Right ventricle myocardium superior (tissue), 1 donor: Measurements from ENCODE around the gene PPFIBP2. TPM values are rescaled to one million over a fixed set of nuclear protein-coding genes. Genes with fewer than 3 reads are reported as not detected.
"Not testable (repeated sequence)": the region's sequence is repeated elsewhere in the genome, so short reads cannot be mapped to it uniquely, and the experiment has no call there.

ENCODE experiments used
- ATAC-seq: fragments of 200-7000 bp; cut with Tn5 transposase; one replicate; pipeline ENCODE4 v1.9.1; 2020; ENCODE audit warnings: mild to moderate bottlenecking; ENCODE audit not compliant: poor library complexity
- DNase-seq: peaks from one replicate; pipeline ENCODE4 v3.0.0-alpha.2; 2020
- intact Hi-C: fragments of 100-400 bp; cut with DNase I; formaldehyde crosslinking; loops from one replicate; pipeline ENCODE4 v1.11.2; 2022
- total RNA-seq: library from RNA; stranded (reverse); fragmentation: NEBNext Ultra II Directional; extraction: Animal tissue kit (Norgen Biotek cat#: 25700); gene quantifications from one replicate; pipeline ENCODE4 v1.2.1, GENCODE V29; 2021
- donor health status: DM: no; HTN: yes; CAD: no; lungs with severe emphysema.

Gene PPFIBP2
- total RNA-seq, 1 donor from 2014 or later: 26.5 TPM

- DNase-seq (no peak), ATAC-seq (no peak)
- intact Hi-C loops: no loop called here
Measured at GRCh38 chr11:7635708-7636107, 121.9 kb downstream of the PPFIBP2 start.

GRCh38 chr11:7636350-7636749 is 122.6 kb downstream of the PPFIBP2 start:
- intact Hi-C loops: no loop called here
- ATAC-seq: no peak

GRCh38 chr11:7637447-7638157 is 123.8 kb downstream of the PPFIBP2 start:
- intact Hi-C loops: no loop called here
- DNase-seq: peak; percentile 43
- ATAC-seq: peak; percentile 84

More at GRCh38 chr11:7636350-7636749, 122.6 kb downstream of the PPFIBP2 start:
- DNase-seq: no peak

GRCh38 chr11:7638710-7639642 is 125.2 kb downstream of the PPFIBP2 start:
- DNase-seq (peak; percentile 58), ATAC-seq (peak; percentile 75)
- intact Hi-C loops: no loop called here

GRCh38 chr11:7639643-7640025 is 125.8 kb downstream of the PPFIBP2 start:
- intact Hi-C loops: no loop called here
- no peak for DNase-seq
- ATAC-seq: no peak

GRCh38 chr11:7640816-7641215 is 127.0 kb downstream of the PPFIBP2 start:
- DNase-seq: no peak
- no peak for ATAC-seq
- intact Hi-C loops: no loop called here

- intact Hi-C loops: no loop called here
- DNase-seq (no peak), ATAC-seq (no peak)
Measured at GRCh38 chr11:7642747-7643146, 128.9 kb downstream of the PPFIBP2 start.

- no peak for DNase-seq
- intact Hi-C loops: no loop called here
- ATAC-seq: no peak
Measured at GRCh38 chr11:7643314-7643713, 129.5 kb downstream of the PPFIBP2 start.

GRCh38 chr11:7645206-7645605 is 131.4 kb downstream of the PPFIBP2 start:
- intact Hi-C loops: no loop called here
- ATAC-seq (no peak), DNase-seq (no peak)

- DNase-seq: no peak
- intact Hi-C loops: no loop called here
- no peak for ATAC-seq
Measured at GRCh38 chr11:7646866-7647265, 133.1 kb downstream of the PPFIBP2 start.

GRCh38 chr11:7648264-7648663 is 134.5 kb downstream of the PPFIBP2 start:
- ATAC-seq (no peak), DNase-seq (no peak)
- intact Hi-C loops: no loop called here

GRCh38 chr11:7651140-7651551 is 137.3 kb downstream of the PPFIBP2 start:
- no peak for ATAC-seq
- intact Hi-C loops: no loop called here
- no peak for DNase-seq

- ATAC-seq (no peak), DNase-seq (peak; percentile 64)
- intact Hi-C loops: no loop called here
Measured at GRCh38 chr11:7651700-7652099, 137.9 kb downstream of the PPFIBP2 start.

- DNase-seq: no peak
- ATAC-seq: no peak
- intact Hi-C loops: no loop called here
Measured at GRCh38 chr11:7654195-7654705, 140.5 kb downstream of the PPFIBP2 start.

- DNase-seq (no peak), ATAC-seq (peak; percentile 87)
- intact Hi-C loops: loop anchor here (5.0 kb wide), 1 partner anchor 83 kb away; no protein-coding TSS in a partner anchor
Measured at GRCh38 chr11:7655253-7656217, 141.7 kb downstream of the PPFIBP2 start.

- intact Hi-C loops: loop anchor here (5.0 kb wide), 1 partner anchor 84 kb away; no protein-coding TSS in a partner anchor
- ATAC-seq: peak; percentile 23
- no peak for DNase-seq
Measured at GRCh38 chr11:7656704-7657103, 142.9 kb downstream of the PPFIBP2 start.

- DNase-seq: peak; percentile 66
- peak; percentile 91 for ATAC-seq
- intact Hi-C loops: loop anchor here (5.0 kb wide), 1 partner anchor 85 kb away; no protein-coding TSS in a partner anchor
Measured at GRCh38 chr11:7657306-7658025, 143.7 kb downstream of the PPFIBP2 start.

- intact Hi-C loops, DNase-seq, ATAC-seq: not testable (repeated sequence)
Measured at GRCh38 chr11:7663531-7663930, 149.7 kb downstream of the PPFIBP2 start.
